Stimulated activated CD4-positive, alpha-beta T cell treated with anti-CD3 and anti-CD28 coated beads, Interleukin-1b, Interleukin-23, amount 100 ng/mL, for 48 hours (primary cell): ENCODE measurements around the gene SMIM15.
"Not testable (repeated sequence)": the region's sequence is repeated elsewhere in the genome, so short reads cannot be mapped to it uniquely, and the experiment has no call there.

Experiments used
- DNase-seq: peaks from one replicate; pipeline ENCODE4 v3.0.0-alpha.2; 2020

SMIM15 gene

GRCh38 chr5:61162010-61162831 is at the start of gene SMIM15:
SMIM15 (minus strand) TSS chr5:61162468; CDS start chr5:61160171, 2,297 bp downstream.
- DNase-seq, result peak; percentile 87

- DNase-seq, result no peak
These were observed 45.6 kb upstream of the SMIM15 start for GRCh38 chr5:61207884-61208283.

GRCh38 chr5:61205013-61205412 is 42.7 kb upstream of the SMIM15 start:
- DNase-seq, result no peak

GRCh38 chr5:61202213-61202612 is 39.9 kb upstream of the SMIM15 start:
- DNase-seq, result no peak

GRCh38 chr5:61200582-61201155 is 38.4 kb upstream of the SMIM15 start:
- no peak for DNase-seq

- no peak for DNase-seq
These were observed 36.3 kb upstream of the SMIM15 start for GRCh38 chr5:61198606-61199005.

- not testable (repeated sequence) for DNase-seq
These were observed 25.6 kb upstream of the SMIM15 start for GRCh38 chr5:61187826-61188225.

- not testable (repeated sequence) for DNase-seq
These were observed 25.1 kb upstream of the SMIM15 start for GRCh38 chr5:61187352-61187751.

- DNase-seq, result no peak
These were observed 24.4 kb upstream of the SMIM15 start for GRCh38 chr5:61186634-61187033.

- DNase-seq, result no peak
These were observed 22.4 kb upstream of the SMIM15 start for GRCh38 chr5:61184708-61185107.

GRCh38 chr5:61183538-61183937 is 21.3 kb upstream of the SMIM15 start:
- DNase-seq, result no peak

- DNase-seq, result no peak
These were observed 20.2 kb upstream of the SMIM15 start for GRCh38 chr5:61182449-61182848.

- DNase-seq, result no peak
These were observed 18.6 kb upstream of the SMIM15 start for GRCh38 chr5:61180886-61181285.

- DNase-seq, result no peak
These were observed 16.4 kb upstream of the SMIM15 start for GRCh38 chr5:61178702-61179101.

- no peak for DNase-seq
These were observed 15.4 kb upstream of the SMIM15 start for GRCh38 chr5:61177716-61178115.

GRCh38 chr5:61177070-61177469 is 14.8 kb upstream of the SMIM15 start:
- no peak for DNase-seq

- no peak for DNase-seq
These were observed 14.4 kb upstream of the SMIM15 start for GRCh38 chr5:61176631-61177030.

- no peak for DNase-seq
These were observed 9.2 kb upstream of the SMIM15 start for GRCh38 chr5:61171479-61171878.

- DNase-seq, result no peak
These were observed 6.7 kb upstream of the SMIM15 start for GRCh38 chr5:61168951-61169350.

GRCh38 chr5:61167382-61167781 is 5.1 kb upstream of the SMIM15 start:
- DNase-seq, result no peak

GRCh38 chr5:61163905-61164304 is 1.6 kb upstream of the SMIM15 start:
- no peak for DNase-seq

GRCh38 chr5:61162832-61163567 is 732 bp upstream of the SMIM15 start:
- DNase-seq, result no peak

GRCh38 chr5:61160497-61160896 is 1.8 kb downstream of the SMIM15 start:
- no peak for DNase-seq

GRCh38 chr5:61159836-61160235 is 2.4 kb downstream of the SMIM15 start:
- no peak for DNase-seq
